Right cardiac atrium (tissue), 5 donors: Measurements from ENCODE around the gene PCDH1. TPM values are rescaled to one million over a fixed set of nuclear protein-coding genes. Genes with fewer than 3 reads are reported as not detected.

Experiments used
- ATAC-seq, 2 donors: fragments of 200-7000 bp; cut with Tn5 transposase; one replicate each; pipeline versions ENCODE4 v1.8.0 to v1.9.1; 2020; ENCODE audit warnings: moderate library complexity in 2 of 2, mild to moderate bottlenecking in 1 of 2
- DNase-seq, 3 donors: peaks; one replicate each; pipeline ENCODE4 v3.0.0-alpha.2; 2020
- H3K27ac ChIP-seq: one replicate; pipeline ENCODE4 v1.5.1; 2013; ENCODE audit warnings: mild to moderate bottlenecking, low read length, control low read depth, moderate library complexity
- H3K27me3 ChIP-seq: one replicate; pipeline ENCODE4 v1.6.1; 2013; ENCODE audit not compliant: control insufficient read depth, insufficient read depth
- H3K4me1 ChIP-seq: one replicate; pipeline ENCODE4 v1.6.1; 2013; ENCODE audit warnings: low read length; ENCODE audit not compliant: control insufficient read depth, insufficient read depth
- H3K4me3 ChIP-seq: one replicate; pipeline ENCODE4 v1.5.1; 2013; ENCODE audit warnings: low read length, control low read depth
- H3K9me3 ChIP-seq: one replicate; pipeline ENCODE4 v1.6.1; 2013; ENCODE audit warnings: low read length; ENCODE audit not compliant: control insufficient read depth
- WGBS: extraction: QIAGEN DNeasy Blood & Tissue Kit; methylation state at CpG from one replicate; pipeline ENCODE4 v1.1.7; 2013; 5-methylcytosine and 5-hydroxymethylcytosine counted together
- intact Hi-C, 4 donors: fragments of 100-400 bp; cut with DNase I; formaldehyde crosslinking; loops; one replicate each; pipeline versions ENCODE4 v1.11.0 to v1.14.0; 2022 to 2023
- polyA plus RNA-seq: library from polyadenylated mRNA; stranded (reverse); fragments of 200-250 nt; gene quantifications from one replicate; pipeline ENCODE4 v1.2.3, GENCODE V29; 2013
- total RNA-seq, 4 donors: library from RNA; stranded (reverse); fragmentation: NEBNext Ultra II Directional; extraction: Animal tissue kit (Norgen Biotek cat#: 25700); gene quantifications; one replicate each; pipeline ENCODE4 v1.2.1, GENCODE V29; 2021
- donor health status: healthy with polysubstance abuse.
- donor health status: DM: no; HTN: yes; CAD: no.
- donor health status: DM: no; HTN: no; CAD: no.
- donor health status: DM: no; HTN: yes; CAD: no; lungs with severe emphysema.
- donor health status: DM: yes; HTN: yes; CAD: no.

PCDH1 gene
- total and polyA plus RNA-seq, 5 donors, result 7.2 to 21.3 (median 9.8) TPM

DNA sequence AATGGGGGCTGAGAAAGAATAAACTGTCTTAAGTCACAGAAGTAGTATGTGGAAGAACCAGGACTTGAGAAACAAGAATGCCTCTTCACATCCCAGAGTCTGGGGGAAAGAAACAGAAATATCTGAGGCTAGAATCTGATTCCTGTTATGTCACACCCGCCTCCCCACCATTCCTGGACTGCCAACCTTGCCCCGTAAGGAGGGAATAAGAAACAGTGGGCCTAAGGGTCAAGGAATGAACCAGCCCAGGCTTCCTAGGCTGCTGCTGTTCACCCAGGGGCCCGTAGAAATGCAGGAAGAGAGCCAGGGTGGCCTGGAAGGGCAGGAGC lies 4.3 kb downstream of the PCDH1 start:
- peaks cover 4% of the 10 kb centered on the region for H3K4me1 ChIP-seq
- WGBS, result 65% methylated on average over 3 of the region's 3 CpGs
- intact Hi-C loops, result loop anchor here in 1 of 4 donors (10.0 kb wide), 1 partner anchor 69 kb away; no protein-coding TSS in a partner anchor
- no peak overlapping the region for H3K4me3 ChIP-seq
- DNase-seq (no peak), ATAC-seq (no peak)
- H3K9me3 ChIP-seq, result no peaks in the 10 kb centered on the region
- no peak overlapping the region for H3K27ac ChIP-seq
- H3K27me3 ChIP-seq, result no peaks in the 10 kb centered on the region

DNA sequence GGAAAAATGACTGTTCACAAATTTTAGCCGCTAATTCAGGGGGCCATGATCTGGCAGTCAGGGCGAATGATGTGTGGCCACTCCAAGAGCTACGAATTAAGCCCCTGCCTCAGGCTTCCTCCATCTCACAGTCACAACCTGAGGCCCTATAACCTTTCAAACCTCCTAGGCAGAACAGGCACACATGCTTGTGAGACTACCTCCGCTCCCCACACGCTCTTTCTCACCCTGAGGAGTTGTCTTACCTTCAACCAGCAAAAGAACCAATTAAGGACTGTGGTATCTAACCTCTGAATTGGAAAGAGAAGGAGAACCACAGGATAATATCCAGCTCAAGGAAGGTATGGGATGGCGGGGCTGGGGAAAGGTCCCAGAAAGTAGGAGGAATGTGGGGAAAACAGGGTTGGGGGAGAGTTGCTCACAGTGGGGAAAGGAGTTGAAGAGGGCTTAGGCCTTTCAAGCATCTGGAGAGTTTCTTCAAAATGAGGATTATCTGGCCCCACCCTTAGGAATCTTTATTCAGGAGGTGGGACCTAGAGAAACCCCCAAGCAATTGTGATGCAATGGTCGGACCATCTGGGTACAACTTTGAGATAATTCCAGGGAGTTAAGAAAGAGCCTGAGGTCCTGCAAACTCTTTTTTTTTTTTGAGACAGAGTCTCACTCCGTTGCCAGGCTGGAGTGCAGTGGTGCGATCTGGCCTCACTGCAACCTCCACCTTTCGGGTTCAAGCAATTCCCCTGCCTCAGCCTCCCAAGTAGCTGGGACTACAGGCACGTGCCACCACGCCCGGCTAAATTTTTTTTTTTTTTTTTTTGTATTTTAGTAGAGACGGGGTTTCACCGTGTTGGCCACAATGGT lies 5.5 kb downstream of the PCDH1 start:
- intact Hi-C loops, result loop anchor here in 1 of 4 donors (10.0 kb wide), 1 partner anchor 68 kb away; no protein-coding TSS in a partner anchor
- no peak for DNase-seq
- no peak overlapping the region for H3K27ac ChIP-seq

DNA sequence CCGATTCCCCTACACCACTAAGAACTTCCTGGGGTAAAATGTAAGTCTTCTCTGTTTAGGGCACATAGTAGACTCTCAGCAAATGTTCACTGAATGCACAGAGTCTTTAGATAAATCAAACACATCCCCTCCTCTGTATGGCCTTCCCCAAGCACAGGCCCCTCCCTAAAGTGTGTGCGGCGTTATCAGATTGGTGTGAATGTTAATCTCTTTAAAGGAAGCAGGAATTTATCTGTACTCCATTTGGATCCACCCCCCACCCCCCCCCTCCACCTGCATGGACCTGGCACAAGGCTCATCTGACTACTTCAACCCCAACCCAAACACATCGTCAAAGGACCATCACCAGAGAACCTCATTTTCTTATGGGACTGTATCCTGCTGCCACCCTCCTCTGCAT lies 6.3 kb downstream of the PCDH1 start:
- H3K27me3 ChIP-seq, result no peaks in the 10 kb centered on the region
- H3K4me3 ChIP-seq, result no peak overlapping the region
- 57% methylated on average over 4 of the region's 4 CpGs for WGBS
- no peak overlapping the region for H3K27ac ChIP-seq
- no peaks in the 10 kb centered on the region for H3K9me3 ChIP-seq
- no peak for ATAC-seq
- DNase-seq, result no peak
- peaks cover 4% of the 10 kb centered on the region for H3K4me1 ChIP-seq
- intact Hi-C loops, result loop anchor here in 1 of 4 donors (10.0 kb wide), 1 partner anchor 67 kb away; no protein-coding TSS in a partner anchor

More for the DNA sequence above, 5.5 kb downstream of the PCDH1 start:
- Histone ChIP-seq H3K4me1 (peaks cover 4% of the 10 kb centered on the region), H3K4me3 (no peak overlapping the region), H3K27me3 (no peaks in the 10 kb centered on the region), H3K9me3 (no peaks in the 10 kb centered on the region)
- WGBS, result 74% methylated on average over 15 of the region's 15 CpGs
- no peak for ATAC-seq

DNA sequence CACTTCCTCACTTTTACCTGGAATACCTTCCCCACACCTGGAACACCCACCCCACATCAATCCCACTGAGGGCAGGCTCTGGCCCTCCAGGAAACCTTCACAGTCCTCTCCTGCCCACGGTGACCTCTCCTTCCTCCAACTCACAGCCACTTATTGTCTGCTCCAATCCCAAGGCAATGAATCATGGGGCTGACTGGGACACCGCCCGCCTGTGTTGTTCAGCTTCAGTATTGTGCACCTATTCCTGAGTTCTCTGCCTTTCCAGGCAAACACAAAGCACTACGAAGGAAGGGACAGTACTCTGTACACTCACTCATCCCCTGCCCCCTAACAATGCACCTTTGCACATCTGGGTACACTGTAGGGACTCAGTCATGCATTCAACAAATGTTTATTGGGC lies 7.3 kb downstream of the PCDH1 start:
- WGBS, result 70% methylated on average over 4 of the region's 4 CpGs
- intact Hi-C loops, result loop anchor here in 1 of 4 donors (10.0 kb wide), 1 partner anchor 66 kb away; no protein-coding TSS in a partner anchor
- H3K4me3 ChIP-seq, result no peak overlapping the region
- ATAC-seq (peak in 1 of 2 donors; percentile 47), DNase-seq (no peak)
- no peaks in the 10 kb centered on the region for H3K9me3 ChIP-seq
- H3K27me3 ChIP-seq, result no peaks in the 10 kb centered on the region
- peaks cover 7% of the 10 kb centered on the region for H3K4me1 ChIP-seq
- H3K27ac ChIP-seq, result no peak overlapping the region

DNA sequence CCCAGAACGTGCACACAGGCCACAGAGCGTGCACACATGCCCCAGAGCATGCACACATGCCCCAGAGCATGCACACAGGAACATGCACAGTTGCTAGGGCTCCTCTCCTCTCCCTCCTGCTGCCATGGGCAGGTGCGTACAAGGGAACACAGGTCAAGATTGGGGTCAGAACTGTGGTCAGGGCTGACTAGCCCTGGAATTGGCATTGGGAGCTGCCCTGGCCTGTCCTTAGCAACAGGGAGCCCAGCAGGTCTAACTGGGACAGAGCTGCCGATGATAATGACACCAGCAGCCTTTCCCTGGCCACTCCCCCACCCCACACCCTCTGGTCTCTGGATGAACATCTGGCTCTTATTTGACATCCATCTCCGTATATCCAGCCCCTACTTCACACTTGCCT lies 8.0 kb downstream of the PCDH1 start:
- whole genome bisulfite sequencing, result 63% methylated on average over 5 of the region's 5 CpGs
- intact Hi-C loops, result loop anchor here in 1 of 4 donors (10.0 kb wide), 1 partner anchor 65 kb away; no protein-coding TSS in a partner anchor
- DNase-seq (no peak), ATAC-seq (no peak)
- Histone ChIP-seq H3K4me3 (no peak overlapping the region), H3K9me3 (no peaks in the 10 kb centered on the region), H3K27me3 (no peaks in the 10 kb centered on the region), H3K27ac (no peak overlapping the region), H3K4me1 (peaks cover 7% of the 10 kb centered on the region)

DNA sequence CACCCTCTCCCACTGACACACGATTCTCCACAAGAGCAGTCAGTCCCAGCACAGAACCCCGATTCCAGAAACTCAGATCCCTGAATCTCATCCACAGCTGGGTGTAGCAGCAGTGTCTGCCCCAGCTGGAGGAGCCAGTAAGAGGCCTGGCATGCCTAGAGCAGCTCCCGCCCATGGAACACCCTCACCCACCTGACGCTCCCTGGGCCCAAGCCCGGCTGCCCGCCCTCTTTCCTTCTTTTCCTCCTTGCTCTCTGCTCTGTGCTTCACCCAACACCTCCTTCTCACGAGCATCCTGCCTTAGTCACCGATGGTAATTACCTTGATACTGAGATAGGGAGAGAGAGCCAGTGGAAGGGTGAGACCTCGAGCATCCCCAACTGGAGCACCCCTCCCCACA lies 8.7 kb downstream of the PCDH1 start:
- no peak for ATAC-seq
- Histone ChIP-seq H3K27ac (no peak overlapping the region), H3K4me1 (peaks cover 7% of the 10 kb centered on the region), H3K9me3 (no peaks in the 10 kb centered on the region), H3K27me3 (no peaks in the 10 kb centered on the region), H3K4me3 (no peak overlapping the region)
- no peak for DNase-seq
- intact Hi-C loops, result no loop called here
- 69% methylated on average over 9 of the region's 9 CpGs for WGBS

DNA sequence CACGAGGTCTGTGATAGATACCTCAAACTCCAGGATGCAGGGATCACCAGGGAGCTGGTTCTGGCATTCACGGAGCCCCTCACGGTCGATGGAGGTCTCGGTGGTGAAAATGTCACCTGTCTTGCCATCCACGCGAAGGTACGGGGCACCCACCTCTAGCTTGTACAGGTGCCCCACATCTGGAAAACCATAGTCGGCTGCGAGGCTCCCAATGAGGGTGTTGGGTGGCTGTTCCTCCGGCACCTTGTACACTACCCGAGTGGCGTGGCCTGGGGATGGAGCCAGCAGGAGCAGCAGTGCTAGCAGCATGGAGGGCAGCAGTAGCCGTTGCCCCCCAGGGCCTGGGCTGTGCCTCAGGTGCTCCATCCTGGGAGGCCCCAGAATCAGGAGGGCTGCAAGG lies 9.2 kb downstream of the PCDH1 start:
- no peak for DNase-seq
- H3K9me3 ChIP-seq, result no peaks in the 10 kb centered on the region
- 89% methylated on average over 14 of the region's 14 CpGs for WGBS
- no peaks in the 10 kb centered on the region for H3K27me3 ChIP-seq
- intact Hi-C loops, result no loop called here
- ATAC-seq, result no peak
- no peak overlapping the region for H3K27ac ChIP-seq
- H3K4me3 ChIP-seq, result no peak overlapping the region
- H3K4me1 ChIP-seq, result peaks cover 7% of the 10 kb centered on the region

DNA sequence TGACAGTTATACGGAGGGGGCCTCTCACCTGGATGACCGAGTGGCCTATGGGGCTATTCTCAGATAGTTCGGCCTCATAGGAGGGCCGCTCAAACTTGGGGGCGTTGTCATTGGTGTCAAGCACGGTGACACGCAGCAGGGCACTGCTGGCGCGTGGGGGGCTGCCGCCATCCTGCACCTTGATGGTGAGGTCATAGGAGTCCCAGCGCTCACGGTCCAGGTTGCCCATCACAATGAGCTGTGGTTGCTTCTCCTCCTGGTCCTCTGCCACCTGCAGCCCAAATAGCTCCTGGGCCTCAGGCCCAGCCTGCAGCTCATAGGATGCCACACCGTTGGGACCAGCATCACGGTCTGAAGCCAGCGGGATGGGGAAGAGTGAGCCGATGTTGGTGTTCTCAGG lies 9.7 kb downstream of the PCDH1 start:
- H3K4me3 ChIP-seq, result no peak overlapping the region
- no peak for ATAC-seq
- DNase-seq, result no peak
- H3K27me3 ChIP-seq, result no peaks in the 10 kb centered on the region
- no peaks in the 10 kb centered on the region for H3K9me3 ChIP-seq
- 86% methylated on average over 16 of the region's 16 CpGs for WGBS
- intact Hi-C loops, result no loop called here
- H3K27ac ChIP-seq, result no peak overlapping the region
- peaks cover 7% of the 10 kb centered on the region for H3K4me1 ChIP-seq

DNA sequence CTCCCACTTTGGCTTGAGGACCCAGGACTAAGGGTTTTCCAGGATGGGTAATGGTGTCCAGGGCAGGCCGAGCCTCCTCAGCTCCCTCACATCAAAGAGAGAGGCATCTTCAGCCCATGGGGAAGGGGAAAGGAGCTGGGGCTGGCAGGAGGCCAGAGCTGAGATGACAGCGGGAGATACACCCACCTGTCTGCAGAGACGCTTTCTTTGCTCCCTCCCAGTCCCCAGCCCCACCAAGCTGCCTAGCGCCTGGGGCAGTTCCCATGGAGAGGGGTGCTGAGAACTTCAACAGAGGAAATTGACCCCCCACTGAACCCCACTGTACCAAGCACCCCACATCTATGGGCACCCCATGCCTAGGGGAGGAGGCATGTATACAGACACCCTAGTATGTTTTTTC lies 10.6 kb downstream of the PCDH1 start:
- Histone ChIP-seq H3K9me3 (no peaks in the 10 kb centered on the region), H3K4me3 (no peak overlapping the region), H3K27ac (no peak overlapping the region), H3K4me1 (peaks cover 7% of the 10 kb centered on the region), H3K27me3 (no peaks in the 10 kb centered on the region)
- intact Hi-C loops, result no loop called here
- no peak for DNase-seq
- no peak for ATAC-seq
- 61% methylated on average over 4 of the region's 4 CpGs for WGBS

DNA sequence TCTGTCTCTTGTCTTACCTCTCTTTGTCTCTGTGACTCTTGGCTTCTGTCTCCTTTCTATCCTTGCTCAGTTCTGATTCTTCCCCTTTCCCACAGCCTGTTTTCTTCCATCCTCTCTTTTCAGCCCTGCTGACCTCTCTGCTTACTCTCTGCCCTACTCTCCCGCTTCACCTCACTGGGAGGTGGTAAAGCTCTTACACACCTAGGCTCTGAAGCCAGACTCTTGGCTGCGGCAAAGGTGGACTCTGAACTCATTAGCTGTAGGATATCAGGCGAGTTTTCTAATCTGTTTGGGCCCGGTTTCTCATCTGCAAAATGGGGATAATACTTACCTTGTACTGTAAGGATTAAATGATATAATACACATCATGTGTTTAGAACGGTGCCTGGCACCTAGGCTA lies 11.1 kb downstream of the PCDH1 start:
- Histone ChIP-seq H3K4me3 (no peak overlapping the region), H3K9me3 (no peaks in the 10 kb centered on the region), H3K4me1 (peaks cover 7% of the 10 kb centered on the region), H3K27ac (no peak overlapping the region), H3K27me3 (no peaks in the 10 kb centered on the region)
- WGBS, result 83% methylated on average over 5 of the region's 5 CpGs
- no peak for DNase-seq
- intact Hi-C loops, result no loop called here
- ATAC-seq, result peak in 1 of 2 donors; percentile 27

DNA sequence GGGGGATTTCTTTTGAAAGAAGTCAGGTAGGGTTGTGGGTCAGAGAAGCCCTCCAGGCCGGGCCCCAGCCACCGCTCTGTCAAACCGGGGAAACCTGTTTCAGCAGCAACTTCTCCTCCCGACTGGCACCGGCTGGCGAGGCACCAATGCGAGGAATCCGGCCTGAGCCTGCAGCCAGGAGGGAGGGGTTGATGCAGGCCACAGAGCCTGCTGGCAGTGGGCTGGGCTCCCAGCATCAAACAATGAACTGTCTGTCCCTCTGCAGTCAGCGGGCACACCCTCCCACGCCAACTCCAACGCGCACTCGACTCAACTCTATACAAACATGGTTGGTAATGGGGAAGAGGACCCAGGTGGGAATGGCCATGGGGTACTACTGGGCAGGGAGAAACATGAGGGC lies 12.1 kb downstream of the PCDH1 start:
- DNase-seq (no peak), ATAC-seq (peak in 1 of 2 donors; percentile 40)
- Histone ChIP-seq H3K27ac (no peak overlapping the region), H3K27me3 (no peaks in the 10 kb centered on the region), H3K4me1 (peaks cover 5% of the 10 kb centered on the region), H3K9me3 (no peaks in the 10 kb centered on the region), H3K4me3 (no peak overlapping the region)
- WGBS, result 72% methylated on average over 13 of the region's 13 CpGs
- intact Hi-C loops, result no loop called here
